DOHH2 (cell line): Measurements from ENCODE around the gene RBM23.
A peak's percentile ranks its signal among the peaks of the same experiment; 100 is the strongest.

Experiments
- H3F3A ChIP-seq: fragments of 200-600 bp; sonication (generic), shearing (Covaris generic); 2 replicates; pipeline ENCODE4 v1.6.0; 2016; ENCODE audit warnings: antibody characterized with exemption, mild to moderate bottlenecking; ENCODE audit not compliant: control insufficient read depth, insufficient read depth
- H3K27ac ChIP-seq: fragments of 200-600 bp; sonication (generic); 2 replicates; pipeline ENCODE4 v1.5.1; 2014; ENCODE audit warnings: low read depth, mild to moderate bottlenecking, low read length, moderate library complexity
- H3K27me3 ChIP-seq: fragments of 200-600 bp; sonication (generic); 2 replicates; pipeline ENCODE4 v1.6.1; 2014; ENCODE audit warnings: mild to moderate bottlenecking, low read length, mixed read lengths; ENCODE audit not compliant: control insufficient read depth
- H3K36me3 ChIP-seq: fragments of 200-600 bp; sonication (generic); 2 replicates; pipeline ENCODE4 v1.6.1; 2014; ENCODE audit warnings: mild to moderate bottlenecking, low read length, moderate library complexity, mixed read lengths; ENCODE audit not compliant: control insufficient read depth
- H3K4me1 ChIP-seq: fragments of 200-600 bp; sonication (generic); 2 replicates; pipeline ENCODE4 v1.6.1; 2014; ENCODE audit warnings: mild to moderate bottlenecking, low read length, mixed read lengths; ENCODE audit not compliant: control insufficient read depth
- H3K4me2 ChIP-seq: fragments of 200-600 bp; sonication (generic); 2 replicates; pipeline ENCODE4 v1.6.0; 2014; ENCODE audit warnings: mild to moderate bottlenecking, low read length, moderate library complexity
- H3K4me3 ChIP-seq: fragments of 200-600 bp; sonication (generic); 2 replicates; pipeline ENCODE4 v1.5.1; 2014; ENCODE audit warnings: mild to moderate bottlenecking, low read length, mixed read lengths
- H3K79me2 ChIP-seq: fragments of 200-600 bp; sonication (generic); 2 replicates; pipeline ENCODE4 v1.6.1; 2014; ENCODE audit warnings: mild to moderate bottlenecking, low read length, mixed read lengths; ENCODE audit not compliant: control insufficient read depth
- H3K9me2 ChIP-seq: fragments of 200-600 bp; sonication (generic); replicated peaks from 2 replicates; pipeline ENCODE4 v1.6.1; 2014; ENCODE audit warnings: mild to moderate bottlenecking, low read length, mixed read lengths; ENCODE audit not compliant: control insufficient read depth
- H3K9me3 ChIP-seq: fragments of 200-600 bp; sonication (generic); 2 replicates; pipeline ENCODE4 v1.6.1; 2014; ENCODE audit warnings: antibody characterized with exemption, low read length, mixed read lengths; ENCODE audit not compliant: control insufficient read depth, insufficient read depth
- H4K20me1 ChIP-seq: fragments of 200-600 bp; sonication (generic); 2 replicates; pipeline ENCODE4 v1.6.0; 2014; ENCODE audit warnings: low read depth, mild to moderate bottlenecking, antibody characterized with exemption, low read length, moderate library complexity; ENCODE audit not compliant: control insufficient read depth, insufficient read depth
- EZH2phosphoT487 ChIP-seq: fragments of 200-600 bp; sonication (generic); IDR thresholded peaks from 2 replicates; pipeline ENCODE4 v1.6.1; 2017; ENCODE audit warnings: borderline replicate concordance, mild to moderate bottlenecking, antibody characterized with exemption, low read length, moderate library complexity, mixed read lengths
- TF ChIP-seq, protein P1 (sequence below): fragments of 200-600 bp; sonication (generic); IDR thresholded peaks from one replicate; pipeline ENCODE4 v1.5.1; 2014; ENCODE audit warnings: antibody characterized with exemption, mild to moderate bottlenecking, low read depth, low read length; ENCODE audit not compliant: poor library complexity, severe bottlenecking

The RBM23 gene

DNA sequence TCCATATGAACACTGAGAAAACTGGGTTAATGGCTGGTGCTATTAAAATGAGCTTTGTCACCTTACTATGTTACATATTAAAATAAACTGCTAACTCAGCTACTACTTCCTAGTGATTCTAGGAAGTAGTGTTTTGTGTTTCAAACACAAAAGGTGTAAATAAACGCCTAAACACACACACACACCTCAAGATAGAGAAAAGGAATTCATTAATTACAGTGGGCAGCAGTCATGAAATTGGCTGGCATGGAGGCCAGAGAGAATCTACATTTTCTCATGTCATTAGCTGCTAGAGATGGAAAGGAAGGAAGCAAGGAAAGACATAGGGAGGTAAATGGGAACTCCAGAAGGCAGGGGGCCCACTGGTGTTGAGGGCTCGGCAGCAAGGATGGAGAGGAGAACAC lies 11.0 kb upstream of the RBM23 start:
- peak overlapping the region; percentile 59 for H3K27ac ChIP-seq
- peaks cover 39% of the 10 kb centered on the region for H3K36me3 ChIP-seq
- H3K9me3 ChIP-seq: no peaks in the 10 kb centered on the region

DNA sequence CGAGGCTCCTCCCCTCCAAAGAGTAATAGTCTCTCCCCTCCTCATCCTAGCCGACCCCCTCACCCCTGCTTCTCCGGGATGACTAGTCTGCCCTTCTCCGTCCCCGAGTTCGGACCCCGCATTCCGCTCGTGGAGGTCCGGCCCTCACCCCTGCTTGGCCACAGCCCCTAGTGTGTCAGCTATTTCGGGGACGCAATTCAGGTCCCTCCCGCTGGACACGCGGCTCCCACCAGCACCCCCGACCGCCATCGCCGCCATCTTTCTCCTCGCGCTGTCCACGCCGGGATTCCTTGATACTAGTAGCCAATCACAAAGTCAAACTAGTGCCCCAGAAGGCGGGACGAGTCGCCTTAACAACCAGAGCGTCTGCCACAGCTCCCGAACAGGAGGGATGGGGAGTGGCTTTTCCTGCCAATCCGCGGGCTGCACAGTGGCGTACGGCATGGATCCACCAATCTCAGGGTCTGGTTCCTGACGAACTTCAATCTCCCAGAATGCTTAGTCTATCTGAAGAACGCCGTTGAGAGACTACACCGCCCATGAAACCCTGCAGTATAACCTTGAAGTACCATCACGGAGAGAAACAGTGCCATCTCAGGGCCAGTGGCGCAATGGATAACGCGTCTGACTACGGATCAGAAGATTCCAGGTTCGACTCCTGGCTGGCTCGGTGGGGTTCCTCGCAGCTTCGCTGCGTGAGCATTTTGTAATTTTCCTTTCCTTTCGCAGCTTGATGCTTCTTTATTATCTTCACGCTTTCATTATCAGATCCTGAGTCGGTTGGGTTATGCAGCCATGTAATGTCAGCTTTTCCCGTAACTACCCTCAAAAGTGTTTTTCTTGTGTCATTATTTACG lies 10.4 kb upstream of the RBM23 start, which contains the start of gene PRMT5:
Gene PRMT5, minus strand, starts transcription at position 273 of the 857 bp plus-strand sequence. Its CDS starts 15 bp downstream, at position 258.
- Histone ChIP-seq H3K79me2 (peaks cover 37% of the 10 kb centered on the region), H3K36me3 (peaks cover 45% of the 10 kb centered on the region), H3K4me3 (peak within 1 kb of the TSS; percentile 99), H3K4me1 (peaks cover 32% of the 10 kb centered on the region), H3F3A (peaks cover 24% of the 10 kb centered on the region), H4K20me1 (0 out of 2 replicates have a peak, but pooled peaks cover 2% of the 10 kb centered on the region), H3K27ac (peak within 1 kb of the TSS; percentile 61), H3K27me3 (no peaks in the 10 kb centered on the region), H3K4me2 (peak within 1 kb of the TSS; percentile 84), H3K9me2 (no peaks in the 10 kb centered on the region), H3K9me3 (no peaks in the 10 kb centered on the region)
- no peak for TF ChIP-seq EZH2phosphoT487
- TF ChIP-seq, protein P1, sequence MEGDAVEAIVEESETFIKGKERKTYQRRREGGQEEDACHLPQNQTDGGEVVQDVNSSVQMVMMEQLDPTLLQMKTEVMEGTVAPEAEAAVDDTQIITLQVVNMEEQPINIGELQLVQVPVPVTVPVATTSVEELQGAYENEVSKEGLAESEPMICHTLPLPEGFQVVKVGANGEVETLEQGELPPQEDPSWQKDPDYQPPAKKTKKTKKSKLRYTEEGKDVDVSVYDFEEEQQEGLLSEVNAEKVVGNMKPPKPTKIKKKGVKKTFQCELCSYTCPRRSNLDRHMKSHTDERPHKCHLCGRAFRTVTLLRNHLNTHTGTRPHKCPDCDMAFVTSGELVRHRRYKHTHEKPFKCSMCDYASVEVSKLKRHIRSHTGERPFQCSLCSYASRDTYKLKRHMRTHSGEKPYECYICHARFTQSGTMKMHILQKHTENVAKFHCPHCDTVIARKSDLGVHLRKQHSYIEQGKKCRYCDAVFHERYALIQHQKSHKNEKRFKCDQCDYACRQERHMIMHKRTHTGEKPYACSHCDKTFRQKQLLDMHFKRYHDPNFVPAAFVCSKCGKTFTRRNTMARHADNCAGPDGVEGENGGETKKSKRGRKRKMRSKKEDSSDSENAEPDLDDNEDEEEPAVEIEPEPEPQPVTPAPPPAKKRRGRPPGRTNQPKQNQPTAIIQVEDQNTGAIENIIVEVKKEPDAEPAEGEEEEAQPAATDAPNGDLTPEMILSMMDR: no peak

More for the DNA sequence above, 11.0 kb upstream of the RBM23 start:
- H3K4me2 ChIP-seq: peak overlapping the region; percentile 84
- peaks cover 32% of the 10 kb centered on the region for H3K4me1 ChIP-seq
- TF ChIP-seq EZH2phosphoT487: no peak
- TF ChIP-seq, protein P1: no peak
- H3K9me2 ChIP-seq: no peaks in the 10 kb centered on the region
- H3K79me2 ChIP-seq: peaks cover 37% of the 10 kb centered on the region
- H3F3A ChIP-seq: peaks cover 27% of the 10 kb centered on the region
- H3K4me3 ChIP-seq: peak overlapping the region; percentile 99
- no peaks in the 10 kb centered on the region for H3K27me3 ChIP-seq
- 0 out of 2 replicates have a peak, but pooled peaks cover 2% of the 10 kb centered on the region for H4K20me1 ChIP-seq

DNA sequence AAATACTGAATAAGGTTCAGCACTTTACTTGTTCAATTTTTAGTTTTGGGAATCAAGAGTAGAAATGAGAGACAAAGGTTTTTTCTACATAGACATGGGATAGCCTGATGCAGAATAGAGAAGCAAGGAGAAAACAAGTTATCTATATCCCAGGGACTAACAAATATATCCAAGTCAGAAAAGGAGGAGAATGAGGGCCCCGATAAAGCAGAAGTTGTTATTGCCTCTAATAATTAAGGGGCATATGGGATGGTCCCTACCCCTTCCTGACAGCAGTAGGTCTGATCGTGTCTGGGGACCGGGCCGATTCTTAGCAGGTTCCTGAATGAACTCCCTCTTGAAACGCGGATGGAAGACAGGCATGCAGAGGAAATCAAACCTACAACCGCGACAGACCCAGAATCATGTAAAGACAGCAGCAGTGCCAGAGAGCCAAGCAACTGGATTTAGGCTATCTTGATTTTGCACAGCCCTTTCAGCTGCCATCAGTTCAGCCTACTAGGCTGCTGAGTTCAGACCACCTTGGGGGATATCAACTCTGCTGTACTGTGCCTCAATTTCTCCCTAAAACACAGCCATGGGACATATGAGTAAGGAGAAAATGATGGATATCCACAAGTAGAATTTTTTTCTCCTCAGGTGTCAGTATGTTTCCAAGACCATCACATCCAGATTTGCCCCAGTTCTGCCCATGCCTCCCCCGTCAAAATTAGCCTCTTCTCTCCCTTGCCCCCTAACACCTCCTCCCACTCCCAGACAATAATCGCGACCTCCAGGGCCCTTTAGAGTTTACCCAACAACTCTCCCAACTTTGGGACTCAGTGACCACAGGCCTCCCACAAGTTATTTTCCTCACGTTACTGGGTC lies 9.5 kb upstream of the RBM23 start:
- H3K4me3 ChIP-seq: peak overlapping the region; percentile 99

More for the DNA sequence above, 9.5 kb upstream of the RBM23 start:
- H3K9me2 ChIP-seq: no peaks in the 10 kb centered on the region
- peak overlapping the region; percentile 75 for H3K4me2 ChIP-seq
- H4K20me1 ChIP-seq: 0 out of 2 replicates have a peak, but pooled peaks cover 2% of the 10 kb centered on the region
- H3K27me3 ChIP-seq: no peaks in the 10 kb centered on the region
- peaks cover 32% of the 10 kb centered on the region for H3K4me1 ChIP-seq
- TF ChIP-seq, protein P1: no peak
- TF ChIP-seq EZH2phosphoT487: no peak
- peaks cover 37% of the 10 kb centered on the region for H3K79me2 ChIP-seq
- no peaks in the 10 kb centered on the region for H3K9me3 ChIP-seq
- H3K27ac ChIP-seq: peak overlapping the region; percentile 61
- H3F3A ChIP-seq: peaks cover 22% of the 10 kb centered on the region
- H3K36me3 ChIP-seq: peaks cover 53% of the 10 kb centered on the region
